Activated CD8-positive, alpha-beta memory T cell treated with anti-CD3 and anti-CD28 coated beads for 24 hours (primary cell): Measurements from ENCODE around the gene KLHDC8A.
"Not testable (repeated sequence)": the region's sequence is repeated elsewhere in the genome, so short reads cannot be mapped to it uniquely, and the experiment has no call there.

ENCODE experiments used
- DNase-seq: peaks from one replicate; pipeline ENCODE4 v3.0.0-alpha.2; 2020

The KLHDC8A gene

GRCh38 chr1:205317311-205317917, 39.3 kb downstream of the KLHDC8A start:
- DNase-seq = no peak

- DNase-seq = no peak
Observed at GRCh38 chr1:205316161-205316566, 40.6 kb downstream of the KLHDC8A start.

GRCh38 chr1:205315008-205315618, 41.6 kb downstream of the KLHDC8A start:
- DNase-seq = no peak

GRCh38 chr1:205313563-205314308, 43.0 kb downstream of the KLHDC8A start:
- DNase-seq = peak; percentile 78

- DNase-seq = no peak
Observed at GRCh38 chr1:205312866-205313562, 43.7 kb downstream of the KLHDC8A start.

GRCh38 chr1:205310976-205311704, 45.6 kb downstream of the KLHDC8A start:
- DNase-seq = no peak

GRCh38 chr1:205309741-205310140, 47.0 kb downstream of the KLHDC8A start:
- no peak for DNase-seq

- no peak for DNase-seq
Observed at GRCh38 chr1:205306929-205307566, 49.7 kb downstream of the KLHDC8A start.

GRCh38 chr1:205304695-205305070, 52.0 kb downstream of the KLHDC8A start:
- DNase-seq = no peak

- no peak for DNase-seq
Observed at GRCh38 chr1:205304046-205304694, 52.6 kb downstream of the KLHDC8A start.

GRCh38 chr1:205303247-205303888, 53.4 kb downstream of the KLHDC8A start:
- DNase-seq = no peak

- no peak for DNase-seq
Observed at GRCh38 chr1:205301842-205302588, 54.7 kb downstream of the KLHDC8A start.

GRCh38 chr1:205301205-205301821, 55.4 kb downstream of the KLHDC8A start:
- DNase-seq = no peak

GRCh38 chr1:205300149-205300548, 56.6 kb downstream of the KLHDC8A start:
- no peak for DNase-seq

- no peak for DNase-seq
Observed at GRCh38 chr1:205298191-205298994, 58.3 kb downstream of the KLHDC8A start.

- DNase-seq = not testable (repeated sequence)
Observed at GRCh38 chr1:205297546-205298177, 59.1 kb downstream of the KLHDC8A start.

- no peak for DNase-seq
Observed at GRCh38 chr1:205296154-205296553, 60.6 kb downstream of the KLHDC8A start.

- no peak for DNase-seq
Observed at GRCh38 chr1:205294934-205295333, 61.8 kb downstream of the KLHDC8A start.
